Measurements from ENCODE around the gene LATS1.
"Not testable (repeated sequence)": the region's sequence is repeated elsewhere in the genome, so short reads cannot be mapped to it uniquely, and the experiment has no call there.

LATS1 gene
- total RNA-seq = 61.8 to 69.1 reads per million in 2 donors

DNA sequence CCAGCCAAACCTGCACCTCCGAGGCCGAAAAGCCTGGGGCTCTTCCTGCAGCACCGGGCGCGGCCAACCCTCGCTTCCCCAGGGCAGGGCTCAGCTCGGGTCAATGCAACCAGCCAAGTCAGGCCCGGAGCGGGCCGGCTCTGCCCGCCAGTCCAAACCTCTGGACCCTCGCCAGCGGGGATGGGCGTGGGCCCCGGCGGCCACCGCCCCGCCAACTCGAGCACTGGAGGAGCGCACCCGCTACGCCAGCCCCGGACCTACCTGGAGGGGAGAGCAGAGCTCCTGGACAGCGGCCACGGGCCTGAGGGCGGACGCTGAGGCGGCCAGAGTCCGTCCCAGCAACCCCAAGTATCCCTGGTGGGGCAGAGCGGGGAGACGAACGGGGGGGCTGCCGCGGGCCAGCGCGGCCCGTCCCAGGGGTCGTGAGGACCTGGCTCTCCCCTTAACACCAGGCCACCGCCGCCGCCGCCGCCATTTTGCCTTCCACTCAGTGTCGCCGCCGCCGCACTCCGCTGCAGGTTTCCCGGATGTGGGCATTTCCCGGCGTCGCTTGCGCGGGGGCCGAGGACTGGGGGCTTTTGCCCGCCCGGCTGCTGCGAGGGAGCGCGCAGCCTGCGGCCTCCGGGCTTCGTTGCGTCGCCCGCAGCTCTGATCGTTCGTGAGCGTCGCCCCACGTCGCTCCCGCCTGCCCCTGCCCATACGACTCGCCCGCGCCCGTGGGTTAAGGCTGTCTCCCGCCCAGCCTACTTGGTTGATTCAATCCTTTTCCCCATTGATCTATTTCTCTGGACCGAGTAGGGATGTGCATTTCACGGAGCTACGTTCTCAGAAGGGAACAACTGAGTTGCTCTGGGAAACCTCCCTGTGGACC lies at the start of gene LATS1:
Gene LATS1, minus strand, starts transcription at position 514 of the 871 bp plus-strand sequence. CDS start 15,975 bp downstream, outside the sequence.
- DNase-seq = peak; percentile 94

DNA sequence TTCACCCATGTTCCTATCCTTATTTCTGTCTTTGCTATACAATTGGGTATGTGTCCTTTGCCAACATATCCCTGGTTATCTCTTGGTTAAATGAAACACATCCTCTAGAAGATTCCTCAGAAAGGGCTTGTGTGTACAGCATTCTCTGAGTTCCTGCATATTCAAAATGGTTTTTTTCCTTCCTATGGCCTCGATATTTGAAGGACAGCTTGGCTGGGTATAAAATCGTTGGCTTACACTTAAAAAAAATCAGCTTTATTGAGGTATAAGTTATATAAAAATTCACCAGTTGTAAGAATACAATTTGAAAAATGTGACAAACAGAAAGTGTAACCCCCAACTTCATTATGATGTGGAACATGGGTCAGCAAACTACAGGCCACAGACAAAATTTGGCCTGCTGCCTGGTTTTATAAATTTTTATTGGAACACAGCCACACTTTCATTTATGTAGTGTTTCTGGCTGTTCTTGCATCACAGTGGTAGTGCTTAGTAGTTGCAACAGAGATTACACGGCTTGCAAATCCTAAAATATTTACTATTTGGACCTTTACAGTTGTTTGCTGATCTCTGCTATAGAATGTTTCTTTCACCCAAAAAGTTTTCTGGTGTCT lies 48.4 kb upstream of the LATS1 start:
- DNase-seq = no peak

DNA sequence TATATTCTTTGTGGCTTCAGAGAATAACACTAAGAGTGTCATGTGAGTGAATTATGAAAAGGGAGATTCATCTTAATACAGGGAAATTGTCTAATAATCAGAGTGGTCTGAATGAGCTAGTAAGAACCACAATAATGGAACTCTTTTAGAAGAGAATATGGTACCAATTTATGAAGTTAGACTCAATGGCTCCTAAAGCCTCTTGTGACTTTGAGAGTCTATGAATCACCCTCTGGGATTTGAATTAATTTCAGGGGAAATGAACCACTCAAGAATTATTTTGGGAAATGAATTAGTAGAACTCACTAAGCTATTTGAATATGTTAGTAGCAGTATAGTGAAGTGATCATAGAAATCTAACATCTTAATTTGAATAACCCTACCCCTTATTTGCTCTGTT lies 46.0 kb upstream of the LATS1 start:
- no peak for DNase-seq

DNA sequence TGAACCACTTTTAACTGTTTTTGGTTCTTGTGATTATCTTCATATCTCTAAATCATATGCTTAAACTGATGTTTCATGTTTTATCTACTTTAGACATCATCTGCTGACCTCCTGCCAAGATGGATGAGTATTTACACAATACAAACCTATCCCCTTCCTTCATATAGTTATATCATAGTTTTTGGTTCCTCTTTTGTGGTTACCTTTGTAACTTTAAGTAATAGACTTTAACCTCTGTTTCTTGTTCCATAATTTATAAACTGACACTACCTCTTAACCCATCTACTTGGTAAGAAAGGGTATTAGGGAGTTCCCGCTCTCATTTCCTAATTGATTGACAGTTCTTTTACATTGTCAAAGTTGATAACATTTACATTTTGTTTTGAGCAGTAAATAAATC lies 43.5 kb upstream of the LATS1 start:
- DNase-seq = no peak

DNA sequence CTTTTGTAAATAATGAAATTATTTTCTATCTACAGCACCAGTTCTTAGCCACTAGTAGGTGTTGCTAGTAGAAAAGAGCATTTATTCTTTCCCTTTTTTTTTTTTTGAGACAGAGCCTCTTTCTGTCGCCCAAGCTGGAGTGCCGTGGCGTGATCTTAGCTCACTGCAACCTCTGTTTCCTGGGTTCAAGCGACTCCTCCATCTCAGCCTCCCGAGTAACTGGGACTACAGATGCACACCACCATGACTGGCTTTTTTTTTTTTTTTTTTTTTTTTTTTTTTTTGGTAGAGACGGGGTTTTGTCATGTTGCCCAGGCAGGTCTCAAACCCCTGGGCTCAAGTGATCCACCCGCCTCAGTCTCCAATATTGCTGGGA lies 38.3 kb upstream of the LATS1 start:
- DNase-seq = no peak

DNA sequence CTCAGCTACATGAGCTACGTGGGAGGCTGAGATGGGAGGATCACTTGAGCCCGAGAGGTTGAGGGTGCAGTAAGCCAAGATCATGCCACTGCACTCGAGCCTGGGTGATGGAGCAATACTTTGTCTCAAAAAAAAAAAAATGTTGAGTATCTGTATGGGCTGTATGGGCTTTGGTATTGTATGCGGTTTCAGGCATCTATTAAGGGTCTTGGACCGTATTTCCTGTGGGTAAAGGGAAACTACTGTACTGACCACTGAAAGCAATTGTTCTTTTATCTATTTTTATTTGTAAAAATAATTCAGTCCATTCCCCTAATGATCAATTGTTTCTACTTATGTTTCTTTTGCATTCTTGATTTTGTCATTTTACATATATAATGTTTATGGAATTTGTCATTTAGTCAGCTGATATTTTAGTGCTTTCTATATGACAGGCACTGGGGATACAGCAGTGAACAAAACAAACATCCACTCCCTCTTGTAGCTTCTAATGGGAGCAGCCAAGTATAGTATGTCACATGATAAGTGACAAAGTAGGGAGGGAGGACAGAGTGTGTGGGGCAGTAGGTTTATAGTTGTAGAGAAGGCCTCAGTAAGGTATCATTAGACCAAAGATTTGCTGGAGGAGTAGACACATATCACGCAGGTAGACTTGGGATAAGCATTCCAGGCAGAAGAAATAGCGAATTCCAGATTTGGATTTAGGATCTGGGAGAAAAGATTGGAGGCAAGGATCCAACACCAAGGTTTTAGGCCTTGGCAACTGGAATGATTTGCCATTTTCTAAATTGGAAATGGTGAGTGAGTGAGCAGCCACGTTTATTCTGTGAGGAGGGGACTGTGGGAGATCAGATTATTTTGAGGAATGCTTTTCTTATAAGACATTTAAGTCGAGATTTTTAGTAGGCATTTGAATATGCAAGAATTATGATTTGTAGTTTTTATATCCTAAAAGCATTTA lies 37.7 kb upstream of the LATS1 start:
- no peak for DNase-seq

DNA sequence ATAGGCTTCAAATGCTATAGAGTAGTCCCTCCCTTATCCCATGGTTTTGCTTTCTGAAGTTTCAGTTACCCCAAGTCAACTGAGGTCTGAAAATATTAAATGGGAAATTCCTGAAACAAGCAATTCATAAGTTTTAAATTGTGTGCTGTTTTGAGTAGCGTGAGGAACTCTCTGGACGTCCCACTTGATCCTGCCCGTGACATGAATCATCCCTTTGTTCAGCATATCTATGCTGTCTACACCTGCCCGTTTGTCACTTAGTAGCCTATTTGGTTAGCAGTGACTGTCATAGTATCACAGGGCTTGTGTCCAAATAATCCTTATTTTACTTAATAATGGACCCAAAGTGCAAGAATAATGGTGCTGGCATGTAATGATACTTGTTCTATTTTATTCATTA lies 36.6 kb upstream of the LATS1 start:
- DNase-seq = no peak

DNA sequence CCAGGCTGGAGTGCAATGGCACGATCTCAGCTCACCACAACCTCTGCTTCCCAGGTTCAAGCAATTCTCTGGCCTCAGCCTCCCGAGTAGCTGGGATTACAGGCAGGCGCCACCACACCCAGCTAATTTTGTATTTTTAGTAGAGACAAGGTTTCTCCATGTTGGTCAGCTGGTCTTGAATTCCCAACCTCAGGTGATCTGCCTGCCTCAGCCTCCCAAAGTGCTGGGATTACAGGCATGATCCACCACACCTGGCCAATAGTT lies 35.4 kb upstream of the LATS1 start:
- DNase-seq = not testable (repeated sequence)

DNA sequence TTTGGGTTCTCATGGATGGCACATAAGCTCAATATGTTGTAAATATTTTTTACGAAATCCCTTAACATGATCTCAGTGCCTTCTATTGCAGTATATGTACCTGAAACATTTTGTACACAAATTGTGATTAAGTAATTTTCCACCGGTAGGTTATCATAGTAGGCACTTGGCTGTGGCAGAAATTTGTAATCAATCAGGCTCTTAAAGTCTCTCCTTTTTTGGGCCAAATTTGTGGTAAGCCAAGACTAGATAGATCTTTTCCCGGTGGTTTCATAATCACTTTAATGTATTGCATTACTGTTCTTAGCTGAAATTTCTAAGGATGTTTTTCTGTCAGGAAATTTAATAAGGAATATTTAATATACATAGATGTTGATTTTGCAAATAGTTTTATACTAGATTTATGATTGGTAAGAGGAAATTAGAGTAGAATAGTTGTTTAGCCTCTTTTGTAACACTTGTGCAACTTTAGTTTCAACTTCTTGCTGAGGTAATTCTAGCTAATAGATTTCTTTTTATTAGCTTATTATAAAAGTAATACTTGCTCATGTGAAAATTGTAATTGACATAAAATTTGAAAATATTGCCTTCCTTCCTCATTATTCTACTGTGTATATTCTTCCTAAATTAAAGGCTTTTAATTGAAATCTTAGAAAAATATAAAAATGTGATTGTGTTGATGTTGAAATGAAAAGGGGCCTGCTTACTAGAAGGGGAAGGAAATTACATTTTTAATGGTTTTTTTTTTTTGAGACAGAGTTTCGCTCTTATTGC lies 34.9 kb upstream of the LATS1 start:
- DNase-seq = no peak

DNA sequence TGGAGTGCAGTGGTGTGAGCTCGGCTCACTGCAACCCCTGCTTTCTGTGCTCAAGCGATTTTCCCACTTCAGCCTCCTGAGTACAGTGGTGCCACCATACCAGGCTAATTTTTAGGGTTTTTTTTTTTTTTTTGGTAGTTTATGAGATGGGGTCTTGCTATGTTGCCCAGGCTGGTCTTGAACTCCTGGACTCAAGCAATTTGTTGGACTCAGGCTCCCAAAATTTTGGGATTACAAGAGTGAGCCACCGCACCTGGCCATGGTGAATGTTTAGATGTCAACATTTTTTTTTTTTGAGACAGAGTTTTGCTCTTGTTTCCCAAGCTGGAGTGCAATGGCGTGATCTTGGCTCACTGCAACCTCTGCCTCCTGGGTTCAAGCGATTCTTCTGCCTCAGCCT lies 34.0 kb upstream of the LATS1 start:
- DNase-seq = not testable (repeated sequence)

DNA sequence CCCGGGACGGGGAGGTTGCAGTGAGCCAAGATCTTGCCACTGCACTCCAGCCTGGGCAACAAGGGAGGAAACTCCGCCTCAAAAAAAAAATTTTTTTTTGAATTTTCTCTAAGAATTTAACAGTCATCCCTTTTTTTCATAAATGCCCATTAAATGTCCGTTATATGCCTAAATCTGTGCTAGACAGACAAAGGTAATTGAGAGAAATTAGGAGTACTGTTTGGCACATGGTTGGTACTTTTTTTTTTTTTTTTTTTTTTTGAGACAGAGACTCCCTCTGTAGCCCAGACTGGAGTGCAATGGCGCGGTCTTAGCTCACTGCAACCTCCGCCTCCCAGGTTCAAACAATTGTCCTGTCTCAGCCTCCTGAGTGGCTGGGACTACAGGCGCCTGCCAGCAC lies 33.3 kb upstream of the LATS1 start:
- DNase-seq = no peak

DNA sequence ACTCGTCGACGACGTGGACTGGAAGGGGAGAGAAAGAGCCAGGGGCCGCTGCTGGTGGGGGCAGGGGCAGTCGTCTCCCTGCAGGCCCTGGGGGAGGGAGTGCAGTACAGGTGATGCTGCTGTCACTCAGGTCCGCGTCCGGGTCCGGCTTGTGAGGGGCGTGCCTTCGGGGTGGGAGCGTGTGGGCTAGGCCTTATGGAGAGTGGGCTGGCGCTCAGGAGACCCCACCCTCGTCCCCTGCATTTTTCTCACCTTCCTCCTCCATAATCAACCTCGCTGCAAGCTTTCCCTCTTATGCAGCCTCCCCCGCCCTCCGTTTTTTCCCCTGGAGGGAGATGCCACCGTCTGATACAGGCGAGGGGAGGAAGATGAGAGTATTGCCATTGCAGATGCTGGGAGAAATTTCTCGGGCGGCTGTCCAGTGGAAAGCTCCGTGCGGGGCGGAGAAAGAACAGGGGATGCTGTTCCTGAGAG lies 32.3 kb upstream of the LATS1 start:
- peak; percentile 45 for DNase-seq

DNA sequence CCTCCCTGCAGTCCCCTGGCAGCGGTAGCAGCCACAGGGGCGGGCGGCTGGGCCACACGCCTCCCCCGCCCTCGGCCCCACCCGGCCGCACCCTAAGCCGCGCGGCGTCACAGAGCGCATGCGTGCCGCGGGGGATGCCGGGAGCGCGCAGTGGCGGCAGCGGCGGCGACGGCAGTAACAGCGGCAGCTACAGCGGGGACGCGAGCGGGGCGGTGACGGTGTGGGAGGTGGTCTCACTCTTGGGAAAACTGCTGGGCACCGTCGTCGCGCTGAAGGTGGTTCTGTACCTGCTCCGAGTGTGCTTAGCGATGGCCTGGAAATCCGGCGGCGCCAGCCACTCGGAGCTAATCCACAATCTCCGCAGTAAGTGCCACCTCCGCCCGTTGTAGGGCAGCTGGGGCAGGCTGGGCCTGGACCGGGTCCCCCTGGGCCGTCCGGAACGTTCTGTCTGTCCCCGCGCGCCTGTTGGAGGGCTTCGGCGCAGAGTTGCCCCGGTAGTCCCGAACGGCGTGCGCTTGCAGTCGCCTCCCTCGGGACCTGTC lies 31.8 kb upstream of the LATS1 start, which contains the start of gene PCMT1:
Gene PCMT1, plus strand, starts transcription at position 148 of the 542 bp plus-strand sequence. Its CDS starts 161 bp downstream, at position 309.
- peak; percentile 88 for DNase-seq

DNA sequence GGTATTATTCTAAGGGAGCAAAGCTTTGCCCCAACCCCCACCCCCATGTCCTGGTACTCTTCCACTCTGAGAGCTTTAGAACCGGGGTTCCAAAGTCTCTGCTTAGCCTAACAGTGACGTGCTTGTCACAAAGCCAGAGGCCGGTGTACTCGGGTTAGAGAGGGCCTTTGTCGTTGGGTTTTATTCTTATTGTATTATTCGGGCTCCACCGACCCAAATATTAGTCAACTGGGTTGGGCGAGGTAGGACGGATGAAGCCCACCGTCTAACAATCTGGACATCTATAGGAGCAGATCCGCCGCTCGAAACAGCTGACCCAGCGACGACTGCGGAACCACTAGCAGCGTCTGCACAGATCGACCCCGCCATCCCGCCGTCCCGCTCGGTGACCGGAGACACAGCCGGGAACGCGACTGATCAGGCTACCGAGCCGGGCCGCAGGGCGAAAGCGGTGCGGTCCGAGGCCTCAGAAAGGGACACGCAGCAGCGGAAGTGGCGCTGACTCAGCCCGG lies 31.2 kb upstream of the LATS1 start:
- not testable (repeated sequence) for DNase-seq

DNA sequence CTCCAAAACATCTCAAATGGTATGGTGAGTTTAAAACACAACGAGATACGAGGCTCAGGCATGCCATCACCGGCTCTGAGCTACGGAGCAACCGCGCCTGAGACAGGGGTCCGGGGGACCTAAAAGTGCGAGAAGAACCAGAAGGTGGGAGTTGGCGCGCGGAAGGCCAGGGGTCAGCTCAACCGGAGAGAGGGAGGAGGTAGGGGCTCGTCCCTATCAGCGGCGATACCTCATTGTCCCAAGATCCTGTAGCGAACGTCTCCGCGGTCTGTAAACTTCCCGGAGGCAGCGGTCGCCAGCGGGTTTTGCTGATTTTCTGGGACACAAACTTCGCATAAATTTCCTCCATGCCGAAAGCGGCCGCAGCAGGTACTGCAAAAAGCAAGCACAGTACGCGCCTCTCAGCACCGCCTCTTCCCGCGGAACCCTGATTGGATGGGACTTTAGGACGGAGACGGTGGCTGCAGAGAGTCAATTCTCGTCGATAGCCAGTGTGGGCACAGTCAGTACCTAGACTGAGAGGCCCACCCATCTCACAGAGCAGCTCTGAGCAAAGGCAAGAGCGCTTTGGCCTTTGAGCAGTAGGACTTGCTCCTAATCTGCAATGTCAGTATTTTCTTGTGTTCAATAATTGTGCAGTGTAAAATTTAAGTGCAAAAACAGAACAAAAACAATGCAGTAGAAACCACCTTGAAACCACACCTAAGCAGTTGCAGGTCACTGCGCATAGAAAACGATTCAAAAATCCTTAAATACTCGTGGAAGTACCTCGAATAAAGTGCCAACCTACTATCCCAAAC lies 28.4 kb upstream of the LATS1 start, which contains the start of gene NUP43:
Gene NUP43, minus strand, starts transcription at position 383 of the 800 bp plus-strand sequence. Its CDS starts 34 bp downstream, at position 349.
- peak; percentile 40 for DNase-seq

DNA sequence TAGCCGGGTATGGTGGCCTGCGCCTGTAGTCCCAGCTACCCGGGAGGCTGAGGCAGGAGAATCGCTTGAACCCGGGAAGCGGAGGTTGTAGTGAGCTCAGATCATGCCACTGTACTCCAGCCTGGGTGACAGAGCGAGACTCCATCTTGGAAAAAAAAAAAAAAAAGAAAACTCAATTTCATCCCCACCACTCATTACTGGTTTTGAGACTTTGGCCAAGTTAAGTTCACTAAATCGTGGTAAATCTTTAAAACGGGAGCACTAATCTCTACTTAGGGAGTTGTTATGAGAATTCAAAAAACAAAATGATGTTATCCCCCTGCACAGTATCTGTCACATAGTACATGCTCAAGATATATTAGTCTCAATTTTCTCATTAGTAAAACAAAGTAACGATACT lies 27.4 kb upstream of the LATS1 start:
- not testable (repeated sequence) for DNase-seq

DNA sequence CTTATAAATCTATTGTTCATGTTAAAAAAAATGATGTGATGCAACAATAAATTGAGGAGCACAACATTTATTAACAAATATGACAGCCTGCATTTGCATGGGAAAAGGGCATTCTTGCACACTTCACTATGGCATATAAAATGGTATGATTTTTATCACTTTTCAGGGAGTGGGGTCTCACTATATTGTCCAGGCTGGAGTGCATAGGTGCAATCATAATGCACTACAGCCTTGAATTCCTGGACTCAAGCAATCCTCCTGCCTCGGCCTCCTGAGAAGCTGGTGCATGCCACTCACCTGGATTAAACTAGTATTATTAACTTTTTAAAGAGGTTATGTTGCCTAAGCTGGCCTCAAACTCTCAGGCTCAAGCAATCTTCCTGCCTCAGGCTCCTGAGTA lies 17.0 kb upstream of the LATS1 start:
- DNase-seq = no peak

DNA sequence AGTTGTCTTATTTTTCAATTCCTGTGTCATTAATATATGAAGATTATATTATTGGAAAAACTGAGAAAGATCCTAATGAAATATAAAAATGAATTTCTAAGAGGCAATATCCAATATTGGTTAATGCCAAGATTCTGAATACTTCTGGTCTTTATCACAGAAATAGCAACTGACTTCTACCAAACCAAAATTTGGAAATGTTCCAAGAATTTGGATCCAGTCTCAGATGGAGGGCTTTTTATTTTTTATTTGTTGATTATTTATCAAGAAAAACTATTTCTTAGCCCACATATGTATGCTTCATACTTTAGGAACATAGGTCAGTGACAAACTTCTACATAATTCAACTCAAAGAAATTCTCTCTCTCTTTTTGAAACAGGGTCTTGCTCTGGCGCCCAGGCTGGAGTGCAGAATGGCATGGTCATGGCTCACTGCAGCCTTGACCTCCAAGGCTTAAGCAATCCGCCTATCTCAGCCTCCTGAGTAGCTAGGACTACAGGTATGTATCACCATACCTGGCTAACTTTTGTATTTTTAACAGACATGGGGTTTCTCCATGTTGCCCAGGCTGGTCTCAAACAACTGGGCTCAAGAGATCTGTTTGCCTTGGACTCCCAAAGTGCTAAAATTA lies 15.3 kb upstream of the LATS1 start:
- DNase-seq = no peak

DNA sequence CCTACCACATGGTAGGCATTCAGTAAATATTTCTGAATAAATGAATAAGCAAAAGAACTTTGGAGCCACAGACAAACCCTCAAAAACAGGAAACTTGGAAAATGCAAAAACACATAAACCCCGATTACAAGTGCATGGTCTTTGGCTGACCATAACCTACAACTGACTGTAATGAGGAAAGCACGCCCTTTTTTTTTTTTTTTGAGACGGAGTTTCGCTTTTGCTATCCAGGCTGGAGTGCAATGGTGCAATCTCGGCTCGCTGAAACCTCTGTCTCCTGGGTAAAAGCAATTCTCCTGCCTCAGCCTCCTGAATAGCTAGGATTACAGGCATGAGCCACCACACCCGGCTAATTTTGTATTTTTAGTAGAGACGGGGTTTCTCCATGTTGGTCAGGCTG lies 11.9 kb upstream of the LATS1 start:
- no peak for DNase-seq
